ENCODE results near the gene RIC8B. TPM values are rescaled to one million over a fixed set of nuclear protein-coding genes. Genes with fewer than 3 reads are reported as not detected.
"Not testable (repeated sequence)": the region's sequence is repeated elsewhere in the genome, so short reads cannot be mapped to it uniquely, and the experiment has no call there.

RIC8B gene
- total RNA-seq = 10.2 TPM
- 5.8 TPM for polyA plus RNA-seq
- long read RNA-seq, donor 1 = 0 reads
- long read RNA-seq, donor 2 = 0 reads
- long read RNA-seq, donor 3, partial matches to known transcripts = 0 of 2 reads
- long read RNA-seq, donor 3, other reads (novel, unspliced or antisense) = 0 of 2 reads
- long read RNA-seq, donor 4 = 0 reads
- long read RNA-seq, donor 5, full-length matches to known transcripts = 2 of 9 reads
- long read RNA-seq, donor 5, partial matches to known transcripts = 7 of 9 reads
- long read RNA-seq, donor 5, other reads (novel, unspliced or antisense) = 0 of 9 reads
- long read RNA-seq, donor 6, partial matches to known transcripts = 0 of 5 reads
- long read RNA-seq, donor 6, other reads (novel, unspliced or antisense) = 0 of 5 reads
- long read RNA-seq, donor 7, partial matches to known transcripts = 0 of 1 reads
- long read RNA-seq, donor 7, other reads (novel, unspliced or antisense) = 0 of 1 reads
- long read RNA-seq, donor 8, partial matches to known transcripts = 0 of 3 reads
- long read RNA-seq, donor 8, other reads (novel, unspliced or antisense) = 0 of 3 reads
- long read RNA-seq, donor 9 = 0 reads
- long read RNA-seq, donor 10, partial matches to known transcripts = 0 of 1 reads
- long read RNA-seq, donor 10, other reads (novel, unspliced or antisense) = 0 of 1 reads

- H3K27ac ChIP-seq (ENCODE audit: low read depth in 1 of 2, low read length in 1 of 2) = peak within 1 kb of the TSS; percentile 85 to 93
- H3K4me1 ChIP-seq (ENCODE audit: control insufficient read depth in 2 of 2, insufficient read depth in 2 of 2, low read length in 2 of 2) = peaks cover 11% of the 10 kb centered on the region in 2 donors
- WGBS = under 1% methylated on average over 66 of the region's 66 CpGs
- H3K36me3 ChIP-seq (ENCODE audit: control insufficient read depth in 2 of 2, insufficient read depth in 2 of 2, low read length in 1 of 2) = peaks cover 0 to 5% of the 10 kb centered on the region in 2 donors
- peak within 1 kb of the TSS; percentile 64 to 97 for H3K4me3 ChIP-seq (ENCODE audit: low read length in 2 of 2)
- H3K9me3 ChIP-seq (ENCODE audit: control insufficient read depth in 2 of 2, insufficient read depth in 1 of 2, low read length in 1 of 2) = peaks cover 0 to 3% of the 10 kb centered on the region in 2 donors
- peaks cover 0 to 4% of the 10 kb centered on the region in 2 donors for H3K27me3 ChIP-seq (ENCODE audit: control insufficient read depth in 2 of 2, insufficient read depth in 1 of 2, low read length in 1 of 2)
- peak; percentile 83 to 97 (median 92) for DNase-seq (ENCODE audit: low read depth in 6 of 9, low spot score in 9 of 9)
Measured at GRCh38 chr12:106774005-106774807, at the start of gene RIC8B. RIC8B (plus strand) TSS chr12:106774682; CDS start chr12:106774746, 64 bp downstream.

- Histone ChIP-seq H3K4me3 (ENCODE audit: low read length in 2 of 2) (no peak overlapping the region), H3K36me3 (ENCODE audit: control insufficient read depth in 2 of 2, insufficient read depth in 2 of 2, low read length in 1 of 2) (no peaks in the 10 kb centered on the region), H3K27me3 (ENCODE audit: control insufficient read depth in 2 of 2, insufficient read depth in 1 of 2, low read length in 1 of 2) (peaks cover 0 to 3% of the 10 kb centered on the region in 2 donors), H3K4me1 (ENCODE audit: control insufficient read depth in 2 of 2, insufficient read depth in 2 of 2, low read length in 2 of 2) (no peaks in the 10 kb centered on the region), H3K9me3 (ENCODE audit: control insufficient read depth in 2 of 2, insufficient read depth in 1 of 2, low read length in 1 of 2) (no peaks in the 10 kb centered on the region), H3K27ac (ENCODE audit: low read depth in 1 of 2, low read length in 1 of 2) (no peak overlapping the region)
- DNase-seq (ENCODE audit: low read depth in 6 of 9, low spot score in 9 of 9) = no peak
- WGBS = 95% methylated on average over 6 of the region's 6 CpGs
Measured at GRCh38 chr12:106724934-106725333, 49.5 kb upstream of the RIC8B start.

- not testable (repeated sequence) for H3K27ac ChIP-seq (ENCODE audit: low read depth in 1 of 2, low read length in 1 of 2); H3K4me3 ChIP-seq (ENCODE audit: low read length in 2 of 2); H3K9me3 ChIP-seq (ENCODE audit: control insufficient read depth in 2 of 2, insufficient read depth in 1 of 2, low read length in 1 of 2); H3K27me3 ChIP-seq (ENCODE audit: control insufficient read depth in 2 of 2, insufficient read depth in 1 of 2, low read length in 1 of 2); DNase-seq (ENCODE audit: low read depth in 6 of 9, low spot score in 9 of 9); H3K36me3 ChIP-seq (ENCODE audit: control insufficient read depth in 2 of 2, insufficient read depth in 2 of 2, low read length in 1 of 2); H3K4me1 ChIP-seq (ENCODE audit: control insufficient read depth in 2 of 2, insufficient read depth in 2 of 2, low read length in 2 of 2)
- WGBS = 97% methylated on average over 5 of the region's 5 CpGs
Measured at GRCh38 chr12:106726603-106727202, 47.8 kb upstream of the RIC8B start.

- H3K27me3 ChIP-seq (ENCODE audit: control insufficient read depth in 2 of 2, insufficient read depth in 1 of 2, low read length in 1 of 2) = no peaks in the 10 kb centered on the region
- H3K27ac ChIP-seq (ENCODE audit: low read depth in 1 of 2, low read length in 1 of 2) = no peak overlapping the region
- DNase-seq (ENCODE audit: low read depth in 6 of 9, low spot score in 9 of 9) = no peak
- no peak overlapping the region for H3K4me3 ChIP-seq (ENCODE audit: low read length in 2 of 2)
- 97% methylated on average over 1 of the region's 1 CpG for WGBS
- H3K36me3 ChIP-seq (ENCODE audit: control insufficient read depth in 2 of 2, insufficient read depth in 2 of 2, low read length in 1 of 2) = no peaks in the 10 kb centered on the region
- H3K4me1 ChIP-seq (ENCODE audit: control insufficient read depth in 2 of 2, insufficient read depth in 2 of 2, low read length in 2 of 2) = no peaks in the 10 kb centered on the region
- H3K9me3 ChIP-seq (ENCODE audit: control insufficient read depth in 2 of 2, insufficient read depth in 1 of 2, low read length in 1 of 2) = no peaks in the 10 kb centered on the region
Measured at GRCh38 chr12:106729611-106730010, 44.9 kb upstream of the RIC8B start.

- Histone ChIP-seq H3K27ac (ENCODE audit: low read depth in 1 of 2, low read length in 1 of 2) (no peak overlapping the region), H3K4me3 (ENCODE audit: low read length in 2 of 2) (no peak overlapping the region), H3K9me3 (ENCODE audit: control insufficient read depth in 2 of 2, insufficient read depth in 1 of 2, low read length in 1 of 2) (no peaks in the 10 kb centered on the region), H3K4me1 (ENCODE audit: control insufficient read depth in 2 of 2, insufficient read depth in 2 of 2, low read length in 2 of 2) (no peaks in the 10 kb centered on the region), H3K36me3 (ENCODE audit: control insufficient read depth in 2 of 2, insufficient read depth in 2 of 2, low read length in 1 of 2) (no peaks in the 10 kb centered on the region), H3K27me3 (ENCODE audit: control insufficient read depth in 2 of 2, insufficient read depth in 1 of 2, low read length in 1 of 2) (no peaks in the 10 kb centered on the region)
- 97% methylated on average over 5 of the region's 5 CpGs for WGBS
- DNase-seq (ENCODE audit: low read depth in 6 of 9, low spot score in 9 of 9) = no peak
Measured at GRCh38 chr12:106732890-106733289, 41.6 kb upstream of the RIC8B start.

- Histone ChIP-seq H3K4me3 (ENCODE audit: low read length in 2 of 2) (no peak overlapping the region), H3K27me3 (ENCODE audit: control insufficient read depth in 2 of 2, insufficient read depth in 1 of 2, low read length in 1 of 2) (no peaks in the 10 kb centered on the region), H3K36me3 (ENCODE audit: control insufficient read depth in 2 of 2, insufficient read depth in 2 of 2, low read length in 1 of 2) (no peaks in the 10 kb centered on the region), H3K9me3 (ENCODE audit: control insufficient read depth in 2 of 2, insufficient read depth in 1 of 2, low read length in 1 of 2) (no peaks in the 10 kb centered on the region), H3K4me1 (ENCODE audit: control insufficient read depth in 2 of 2, insufficient read depth in 2 of 2, low read length in 2 of 2) (no peaks in the 10 kb centered on the region), H3K27ac (ENCODE audit: low read depth in 1 of 2, low read length in 1 of 2) (no peak overlapping the region)
- DNase-seq (ENCODE audit: low read depth in 6 of 9, low spot score in 9 of 9) = no peak
- 95% methylated on average over 4 of the region's 4 CpGs for WGBS
Measured at GRCh38 chr12:106733660-106734059, 40.8 kb upstream of the RIC8B start.

- H3K27me3 ChIP-seq (ENCODE audit: control insufficient read depth in 2 of 2, insufficient read depth in 1 of 2, low read length in 1 of 2) = peaks cover 0 to 2% of the 10 kb centered on the region in 2 donors
- 81% methylated on average over 9 of the region's 9 CpGs for WGBS
Measured at GRCh38 chr12:106736051-106736957, 38.2 kb upstream of the RIC8B start.

GRCh38 chr12:106739318-106739717 is 35.2 kb upstream of the RIC8B start:
- peaks cover 0 to 4% of the 10 kb centered on the region in 2 donors for H3K27me3 ChIP-seq (ENCODE audit: control insufficient read depth in 2 of 2, insufficient read depth in 1 of 2, low read length in 1 of 2)
- H3K4me1 ChIP-seq (ENCODE audit: control insufficient read depth in 2 of 2, insufficient read depth in 2 of 2, low read length in 2 of 2) = no peaks in the 10 kb centered on the region
- 89% methylated on average over 4 of the region's 4 CpGs for WGBS
- H3K9me3 ChIP-seq (ENCODE audit: control insufficient read depth in 2 of 2, insufficient read depth in 1 of 2, low read length in 1 of 2) = no peaks in the 10 kb centered on the region
- no peaks in the 10 kb centered on the region for H3K36me3 ChIP-seq (ENCODE audit: control insufficient read depth in 2 of 2, insufficient read depth in 2 of 2, low read length in 1 of 2)
- no peak overlapping the region for H3K27ac ChIP-seq (ENCODE audit: low read depth in 1 of 2, low read length in 1 of 2)
- DNase-seq (ENCODE audit: low read depth in 6 of 9, low spot score in 9 of 9) = no peak
- H3K4me3 ChIP-seq (ENCODE audit: low read length in 2 of 2) = no peak overlapping the region

More at GRCh38 chr12:106736051-106736957, 38.2 kb upstream of the RIC8B start:
- H3K36me3 ChIP-seq (ENCODE audit: control insufficient read depth in 2 of 2, insufficient read depth in 2 of 2, low read length in 1 of 2) = no peaks in the 10 kb centered on the region
- H3K4me1 ChIP-seq (ENCODE audit: control insufficient read depth in 2 of 2, insufficient read depth in 2 of 2, low read length in 2 of 2) = no peaks in the 10 kb centered on the region
- H3K9me3 ChIP-seq (ENCODE audit: control insufficient read depth in 2 of 2, insufficient read depth in 1 of 2, low read length in 1 of 2) = no peaks in the 10 kb centered on the region
- no peak overlapping the region for H3K27ac ChIP-seq (ENCODE audit: low read depth in 1 of 2, low read length in 1 of 2)
- peak in 1 of 9 donors; percentile 45 for DNase-seq (ENCODE audit: low read depth in 6 of 9, low spot score in 9 of 9)
- no peak overlapping the region for H3K4me3 ChIP-seq (ENCODE audit: low read length in 2 of 2)

All from thymus (tissue), 14 donors.